CD4-positive, alpha-beta T cell treated with Interleukin-15 for 1 hour (primary cell): ENCODE data around the gene KRTAP24-1.

Experiments used
- DNase-seq: peaks from one replicate; pipeline ENCODE4 v3.0.0-alpha.2; 2020

Gene KRTAP24-1, protein sequence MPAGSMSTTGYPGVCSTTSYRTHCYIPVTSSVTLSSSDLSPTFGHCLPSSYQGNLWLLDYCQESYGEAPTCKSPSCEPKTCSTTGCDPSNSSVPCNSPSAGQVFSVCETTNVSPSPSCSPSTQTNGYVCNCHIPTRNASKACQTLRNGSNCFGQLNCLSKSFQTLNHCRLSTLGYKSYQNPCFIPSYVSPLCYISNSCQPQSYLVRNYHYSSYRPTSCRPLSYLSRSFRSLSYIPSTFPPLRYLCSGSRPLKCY

GRCh38 chr21:30282850-30283249, at the start of gene KRTAP24-1:
TSS of gene KRTAP24-1 (minus strand) at chr21:30282950. CDS start at chr21:30282932, 18 bp downstream.
- no peak for DNase-seq

DNA sequence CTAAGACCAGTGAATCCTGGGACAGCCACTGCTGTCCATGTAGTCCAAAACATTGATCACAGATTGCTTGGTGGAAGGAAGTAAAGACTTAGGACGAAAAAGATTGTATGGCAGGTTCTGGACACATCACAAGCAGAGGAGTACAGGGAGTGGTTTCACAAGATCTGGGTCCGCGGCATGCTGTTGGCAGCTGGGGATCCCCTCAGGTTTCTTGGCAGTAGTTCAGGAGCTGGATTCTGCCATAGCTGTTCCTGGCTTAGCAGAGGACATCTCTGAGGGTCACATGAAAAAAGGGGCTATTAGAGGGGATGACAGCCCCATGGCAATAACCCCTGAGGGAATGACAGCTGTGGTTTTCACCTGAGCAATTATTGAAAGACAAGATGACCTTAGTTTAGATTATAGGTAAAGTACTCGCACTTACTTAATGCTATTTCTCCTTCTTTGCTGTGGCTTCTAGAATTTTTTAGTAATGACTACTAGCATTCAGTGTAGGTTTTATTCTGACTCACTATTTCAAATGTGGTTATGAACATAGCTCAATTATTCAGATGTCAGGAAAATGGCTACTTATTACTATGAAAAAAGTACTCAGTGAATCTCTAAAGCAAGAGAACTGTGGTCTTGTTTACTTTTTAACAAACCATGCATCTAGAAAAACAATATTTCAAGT, 46.6 kb upstream of the KRTAP24-1 start:
- DNase-seq = no peak

DNA sequence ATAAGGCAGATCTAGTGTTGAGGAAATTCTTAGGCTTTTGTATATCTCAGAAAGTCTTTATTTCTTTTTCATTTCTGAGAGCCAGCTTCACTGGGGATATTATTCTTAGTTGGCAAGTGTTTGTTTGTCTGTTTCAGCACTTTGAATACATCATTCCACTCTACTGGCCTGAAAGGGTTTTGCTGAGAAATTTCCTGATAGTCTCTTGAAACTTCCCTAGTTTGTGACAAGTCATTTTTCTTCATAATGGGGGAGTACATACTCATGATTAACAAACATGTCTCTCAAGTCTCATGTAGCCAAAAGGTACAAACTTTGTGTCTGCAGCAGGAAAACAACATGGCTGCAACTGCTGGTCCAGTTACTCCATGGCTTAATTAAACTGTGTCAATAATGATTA, 43.6 kb upstream of the KRTAP24-1 start:
- no peak for DNase-seq

DNA sequence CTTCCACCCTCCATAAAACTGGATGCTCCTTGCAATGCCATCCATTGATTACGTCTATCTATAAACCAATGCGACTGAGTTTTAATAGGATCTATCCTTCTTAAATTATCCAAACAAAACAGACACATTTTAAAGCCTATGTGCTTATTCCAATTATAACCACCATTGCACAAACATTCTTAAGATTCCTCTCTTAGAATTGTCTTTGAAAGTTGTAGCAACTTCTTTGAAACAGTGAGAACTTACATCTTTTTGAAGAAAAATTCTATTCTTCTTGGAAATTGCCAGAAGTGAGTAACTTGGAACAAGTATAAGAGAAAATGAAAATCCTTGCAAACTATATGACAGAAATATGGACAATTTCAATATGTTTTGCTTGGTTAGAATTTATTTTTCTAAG, 37.5 kb upstream of the KRTAP24-1 start, which contains the start of gene KRTAP26-1:
TSS of gene KRTAP26-1 (minus strand) at position 101 of the 400 bp plus-strand sequence. CDS start 280 bp downstream, outside the sequence.
- DNase-seq = no peak

- DNase-seq = no peak
Measured at GRCh38 chr21:30315701-30316100, 33.0 kb upstream of the KRTAP24-1 start.

GRCh38 chr21:30306884-30307283, 24.1 kb upstream of the KRTAP24-1 start:
- DNase-seq = no peak

DNA sequence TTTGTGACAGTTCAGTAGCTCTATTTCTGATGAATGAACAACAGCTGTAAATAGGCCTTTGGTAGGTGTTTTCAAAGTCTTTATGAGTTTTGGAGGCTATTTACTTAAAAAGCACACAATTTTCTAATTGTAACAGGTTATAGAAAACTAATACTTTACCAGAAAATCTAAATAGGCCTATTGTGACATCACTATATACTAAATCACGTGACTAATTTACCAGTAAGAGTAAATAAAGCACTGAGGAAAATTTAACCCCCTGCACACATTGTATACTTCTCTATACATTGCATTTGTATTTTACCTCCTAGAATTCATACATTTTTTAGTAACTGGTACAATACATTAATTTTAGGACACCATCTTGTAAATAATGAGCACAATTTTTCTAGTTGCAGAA, 22.4 kb upstream of the KRTAP24-1 start:
- DNase-seq = no peak

DNA sequence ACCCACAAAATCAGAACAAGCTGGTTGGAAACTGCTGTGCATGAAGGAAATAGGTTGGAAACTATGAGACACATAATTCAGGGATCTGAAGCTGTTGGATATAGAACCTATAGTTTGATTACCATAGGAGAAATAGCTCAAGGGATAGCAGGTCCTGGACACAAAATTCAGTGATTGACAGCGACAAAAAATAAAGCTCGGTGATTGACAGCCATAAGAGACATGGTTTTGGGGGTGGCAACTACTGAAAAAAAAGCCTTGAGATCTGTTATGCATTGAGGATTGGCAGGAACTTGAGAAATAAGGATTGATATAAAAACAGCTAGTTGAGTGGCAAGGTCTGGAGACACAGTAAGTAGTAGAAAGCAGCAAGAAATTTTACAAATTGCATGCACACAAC, 6.5 kb upstream of the KRTAP24-1 start, which contains the start of gene KRTAP25-1:
TSS of gene KRTAP25-1 (minus strand) at position 300 of the 400 bp plus-strand sequence. CDS start at position 276, 24 bp downstream.
- no peak for DNase-seq

DNA sequence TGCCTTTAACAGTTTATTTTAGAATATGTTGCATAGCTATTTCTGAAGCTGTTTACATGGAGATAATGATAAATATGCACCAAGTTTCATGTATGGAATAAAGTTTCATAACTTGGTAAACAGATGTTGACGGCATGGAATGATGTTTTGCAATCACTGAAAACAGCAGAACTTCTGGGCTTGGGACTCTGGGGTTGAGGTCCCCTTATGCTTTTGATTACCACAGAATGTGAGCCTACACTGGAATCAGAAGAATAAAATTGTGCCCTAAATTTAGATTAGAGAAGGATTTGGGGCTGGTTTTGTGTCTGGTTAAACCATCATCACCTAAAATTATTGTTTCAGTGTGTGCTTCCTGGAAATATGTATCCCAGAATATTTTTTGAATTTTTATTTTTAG, 11.1 kb downstream of the KRTAP24-1 start:
- no peak for DNase-seq

- DNase-seq = no peak
Measured at GRCh38 chr21:30271156-30271555, 11.6 kb downstream of the KRTAP24-1 start.

- no peak for DNase-seq
Measured at GRCh38 chr21:30269803-30270530, 12.8 kb downstream of the KRTAP24-1 start.

DNA sequence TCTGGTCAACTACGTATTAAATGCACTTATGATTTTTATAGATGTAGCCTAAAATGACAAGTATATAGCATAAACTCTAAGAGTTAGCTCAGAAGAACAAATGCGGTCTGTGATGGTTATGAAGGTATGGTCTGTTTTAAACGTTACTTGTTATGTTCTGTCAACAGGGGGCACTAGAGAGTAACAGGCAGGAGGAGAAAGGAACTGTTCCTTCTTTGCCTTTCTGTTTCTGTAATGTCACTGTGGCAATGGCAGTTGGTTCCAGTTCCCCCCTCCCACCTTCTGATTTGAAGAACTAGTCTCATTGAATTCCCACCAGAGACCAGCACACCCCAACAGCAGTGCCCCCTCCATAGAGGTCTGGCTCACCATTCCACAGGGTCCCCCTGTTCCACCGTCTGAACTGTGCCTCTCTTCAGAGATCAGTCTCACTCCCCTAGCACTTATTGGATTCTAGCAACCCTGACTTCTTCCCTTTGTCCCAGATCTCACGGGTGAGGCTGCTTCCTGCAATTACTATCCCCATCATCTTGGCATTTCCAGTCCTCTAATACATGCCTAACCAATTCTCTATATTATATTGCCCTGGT, 14.0 kb downstream of the KRTAP24-1 start:
- DNase-seq = no peak

DNA sequence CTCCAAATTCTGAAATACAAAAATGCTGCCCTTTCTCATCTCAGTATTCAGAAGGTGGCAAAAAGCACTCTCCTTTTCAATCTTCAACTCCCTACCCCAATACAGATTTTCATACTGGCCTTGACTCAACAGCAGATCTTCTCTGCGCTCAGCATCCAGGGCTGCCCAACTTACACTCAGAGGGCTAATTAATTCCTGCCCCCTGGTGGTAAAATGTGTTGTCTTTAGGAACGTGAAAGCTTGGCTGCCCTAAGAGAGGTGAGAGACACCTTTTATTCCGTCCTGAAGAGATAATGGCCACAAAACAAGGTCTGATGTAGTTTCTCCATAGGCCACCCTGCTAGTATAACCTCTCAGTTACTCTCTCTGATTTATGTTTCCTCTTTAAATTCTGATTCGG, 25.0 kb downstream of the KRTAP24-1 start:
- DNase-seq = no peak

GRCh38 chr21:30256100-30256499, 26.6 kb downstream of the KRTAP24-1 start:
- no peak for DNase-seq

GRCh38 chr21:30255679-30256078, 27.1 kb downstream of the KRTAP24-1 start:
- no peak for DNase-seq

DNA sequence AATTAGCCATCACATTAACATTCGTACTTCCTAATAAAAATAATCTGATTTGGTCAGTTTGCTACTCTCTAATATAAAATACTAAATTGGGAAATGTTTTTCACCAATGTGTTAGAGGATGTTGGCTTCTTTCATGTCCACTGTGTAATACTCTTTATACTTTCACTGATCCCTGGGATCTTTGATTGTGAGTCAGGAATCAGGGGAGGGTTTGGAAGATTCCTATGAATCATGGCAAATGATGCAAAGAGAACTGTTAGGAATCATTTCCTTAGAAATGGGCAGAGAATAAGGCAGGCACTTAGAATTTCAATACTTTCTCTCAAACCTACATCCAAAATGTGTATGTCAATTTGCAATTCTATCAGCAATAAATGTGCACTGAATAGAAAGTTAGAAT, 31.0 kb downstream of the KRTAP24-1 start:
- DNase-seq = no peak

DNA sequence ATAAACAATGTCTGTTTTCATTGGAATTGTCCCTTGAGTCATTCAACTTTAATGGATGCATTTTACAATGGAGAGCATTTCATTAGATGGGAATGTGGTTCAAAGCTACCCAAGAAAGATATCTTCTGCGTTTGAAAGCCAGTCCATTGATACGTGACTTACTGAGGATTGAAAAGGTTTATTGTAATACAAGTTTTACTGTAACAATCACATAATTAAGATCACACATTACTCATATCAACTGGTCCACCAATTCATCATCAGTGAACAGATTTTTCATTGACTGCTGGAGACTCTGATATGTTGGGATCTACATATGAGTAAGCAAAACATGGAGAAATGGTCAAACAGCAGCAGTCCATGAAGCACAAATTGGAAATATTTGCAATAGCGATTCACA, 32.8 kb downstream of the KRTAP24-1 start:
- DNase-seq = no peak

DNA sequence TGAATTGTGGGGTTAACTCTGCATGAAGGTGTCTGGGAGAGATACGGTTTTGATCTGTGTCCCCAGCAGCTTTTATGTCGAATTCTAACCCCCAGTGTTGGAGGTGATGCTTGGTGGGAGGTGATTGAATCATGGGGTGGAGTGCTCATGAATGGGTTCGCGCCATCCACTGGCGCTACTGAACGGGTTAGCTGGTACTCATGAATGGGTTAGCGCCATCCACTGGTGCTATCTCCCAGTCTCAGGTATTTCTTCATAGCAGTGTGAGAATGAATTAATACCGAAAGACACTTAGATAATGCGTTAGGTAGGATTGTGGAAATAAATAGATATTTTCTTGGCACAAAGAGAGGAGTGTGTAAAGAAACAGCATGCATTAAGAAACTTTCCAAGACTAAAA, 33.9 kb downstream of the KRTAP24-1 start:
- DNase-seq = no peak

- no peak for DNase-seq
Measured at GRCh38 chr21:30245061-30245460, 37.7 kb downstream of the KRTAP24-1 start.

- DNase-seq = no peak
Measured at GRCh38 chr21:30243691-30244090, 39.1 kb downstream of the KRTAP24-1 start.

- DNase-seq = no peak
Measured at GRCh38 chr21:30240661-30241060, 42.1 kb downstream of the KRTAP24-1 start.

- no peak for DNase-seq
Measured at GRCh38 chr21:30238168-30238567, 44.6 kb downstream of the KRTAP24-1 start.

- DNase-seq = no peak
Measured at GRCh38 chr21:30234643-30235042, 48.1 kb downstream of the KRTAP24-1 start.
